Activated CD8-positive, alpha-beta T cell treated with anti-CD3 and anti-CD28 coated beads for 36 hours (primary cell): ENCODE measurements around the gene DIP2A. TPM values are rescaled to one million over a fixed set of nuclear protein-coding genes. Genes with fewer than 3 reads are reported as not detected.

Experiments used
- ATAC-seq: fragments of 200-7000 bp; cut with Tn5 transposase; one replicate; pipeline ENCODE4 v1.10.0; 2021; ENCODE audit warnings: mild to moderate bottlenecking, moderate library complexity
- CTCF ChIA-PET: fragments of 350-600 bp; sonication (Branson Sonifier 250); formaldehyde crosslinking; loops from one replicate; lab custom pipeline; 2021; ENCODE audit warnings: antibody characterized with exemption; lab: Charles Lee
- POLR2A ChIA-PET: fragments of 350-600 bp; sonication (Branson Sonifier 250); formaldehyde crosslinking; loops from one replicate; lab custom pipeline; 2021; ENCODE audit warnings: antibody characterized with exemption; lab: Charles Lee
- DNase-seq: peaks from one replicate; pipeline ENCODE4 v3.0.0-alpha.2; 2020
- H3K27ac Mint-ChIP-seq: one replicate; pipeline ENCODE4 v1.8.0; 2021; ENCODE audit warnings: mild to moderate bottlenecking, mixed read lengths
- H3K27me3 Mint-ChIP-seq: one replicate; pipeline ENCODE4 v1.8.0; 2021; ENCODE audit warnings: mixed read lengths
- H3K36me3 Mint-ChIP-seq: one replicate; pipeline ENCODE4 v1.8.0; 2021; ENCODE audit warnings: low read depth, mixed read lengths
- H3K4me1 Mint-ChIP-seq: one replicate; pipeline ENCODE4 v1.8.0; 2021; ENCODE audit warnings: low read depth, mixed read lengths
- H3K4me3 Mint-ChIP-seq: one replicate; pipeline ENCODE4 v1.8.0; 2021; ENCODE audit warnings: mild to moderate bottlenecking, moderate library complexity, mixed read lengths
- H3K9me3 Mint-ChIP-seq: one replicate; pipeline ENCODE4 v1.8.0; 2021; ENCODE audit warnings: mixed read lengths
- intact Hi-C: fragments of 100-400 bp; cut with micrococcal nuclease; formaldehyde crosslinking; loops from one replicate; pipeline ENCODE4 v1.10.0; 2022
- total RNA-seq, 2 experiments: library from RNA; stranded (reverse); gene quantifications; one replicate each; pipeline ENCODE4 v1.2.3, GENCODE V29; 2021
- TF ChIP-seq, protein P1 (sequence below): fragments of 200-600 bp; IDR thresholded peaks from one replicate; pipeline ENCODE4 v1.8.0; 2022; ENCODE audit warnings: antibody characterized with exemption, mild to moderate bottlenecking

Gene DIP2A
- total RNA-seq, 2 experiments from 2014 or later: 30.9 to 34.1 TPM

DNA sequence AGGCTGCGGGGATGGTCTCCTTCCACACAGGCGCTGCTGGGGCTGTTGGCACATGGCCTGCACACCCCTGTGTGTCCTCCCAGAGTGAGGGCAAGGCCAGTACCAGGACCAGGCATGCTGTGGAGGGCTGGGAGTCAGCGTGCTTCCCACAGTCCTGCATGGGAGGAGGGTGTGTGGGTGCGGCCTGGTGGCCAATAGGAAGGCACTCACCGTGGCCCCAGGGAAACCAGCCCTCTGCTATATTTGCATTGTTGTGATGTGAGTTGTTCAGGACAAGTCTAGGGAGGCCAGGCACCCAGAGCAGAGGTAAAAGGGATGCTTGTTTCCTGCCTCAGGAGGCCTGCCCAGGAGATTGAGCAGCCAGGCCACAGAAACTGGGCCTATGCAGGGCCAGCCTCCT lies 86.7 kb downstream of the DIP2A start:
- H3K36me3 Mint-ChIP-seq: peaks cover 30% of the 10 kb centered on the region
- intact Hi-C loops: no loop called here

DNA sequence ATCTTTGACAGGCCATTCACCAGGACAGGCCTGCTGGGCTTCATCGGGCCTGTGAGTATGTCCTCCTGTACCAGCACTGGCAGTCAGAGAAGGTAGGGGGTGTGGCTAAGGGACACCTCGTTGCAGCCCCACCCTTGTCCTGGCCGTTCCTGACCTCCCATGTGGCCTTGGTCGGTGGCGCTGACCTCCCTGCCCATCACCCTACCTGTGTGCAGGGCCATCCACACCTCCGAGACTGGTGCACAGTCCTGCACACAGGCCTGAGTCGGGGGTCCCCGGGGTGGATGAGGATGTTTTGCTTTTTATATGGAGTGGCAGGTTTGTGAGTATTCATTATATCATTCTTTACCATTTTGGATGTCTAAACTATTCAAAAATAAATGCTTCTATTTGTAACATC lies 87.2 kb downstream of the DIP2A start:
- Mint-ChIP-seq H3K4me3 (no peak overlapping the region), H3K27ac (no peak overlapping the region), H3K9me3 (no peaks in the 10 kb centered on the region), H3K27me3 (no peaks in the 10 kb centered on the region), H3K4me1 (peaks cover 39% of the 10 kb centered on the region), H3K36me3 (peaks cover 35% of the 10 kb centered on the region)
- ChIA-PET CTCF (no interaction called here), POLR2A (no interaction called here)
- TF ChIP-seq, protein P1, sequence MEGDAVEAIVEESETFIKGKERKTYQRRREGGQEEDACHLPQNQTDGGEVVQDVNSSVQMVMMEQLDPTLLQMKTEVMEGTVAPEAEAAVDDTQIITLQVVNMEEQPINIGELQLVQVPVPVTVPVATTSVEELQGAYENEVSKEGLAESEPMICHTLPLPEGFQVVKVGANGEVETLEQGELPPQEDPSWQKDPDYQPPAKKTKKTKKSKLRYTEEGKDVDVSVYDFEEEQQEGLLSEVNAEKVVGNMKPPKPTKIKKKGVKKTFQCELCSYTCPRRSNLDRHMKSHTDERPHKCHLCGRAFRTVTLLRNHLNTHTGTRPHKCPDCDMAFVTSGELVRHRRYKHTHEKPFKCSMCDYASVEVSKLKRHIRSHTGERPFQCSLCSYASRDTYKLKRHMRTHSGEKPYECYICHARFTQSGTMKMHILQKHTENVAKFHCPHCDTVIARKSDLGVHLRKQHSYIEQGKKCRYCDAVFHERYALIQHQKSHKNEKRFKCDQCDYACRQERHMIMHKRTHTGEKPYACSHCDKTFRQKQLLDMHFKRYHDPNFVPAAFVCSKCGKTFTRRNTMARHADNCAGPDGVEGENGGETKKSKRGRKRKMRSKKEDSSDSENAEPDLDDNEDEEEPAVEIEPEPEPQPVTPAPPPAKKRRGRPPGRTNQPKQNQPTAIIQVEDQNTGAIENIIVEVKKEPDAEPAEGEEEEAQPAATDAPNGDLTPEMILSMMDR: no peak
- intact Hi-C loops: no loop called here
- ATAC-seq: no peak
- DNase-seq: no peak

More for the DNA sequence above, 86.7 kb downstream of the DIP2A start:
- H3K27ac Mint-ChIP-seq: no peak overlapping the region
- ChIA-PET CTCF (no interaction called here), POLR2A (no interaction called here)
- H3K9me3 Mint-ChIP-seq: no peaks in the 10 kb centered on the region
- DNase-seq: no peak
- TF ChIP-seq, protein P1: no peak
- no peak for ATAC-seq
- H3K4me3 Mint-ChIP-seq: no peak overlapping the region
- no peaks in the 10 kb centered on the region for H3K27me3 Mint-ChIP-seq
- H3K4me1 Mint-ChIP-seq: peaks cover 33% of the 10 kb centered on the region

DNA sequence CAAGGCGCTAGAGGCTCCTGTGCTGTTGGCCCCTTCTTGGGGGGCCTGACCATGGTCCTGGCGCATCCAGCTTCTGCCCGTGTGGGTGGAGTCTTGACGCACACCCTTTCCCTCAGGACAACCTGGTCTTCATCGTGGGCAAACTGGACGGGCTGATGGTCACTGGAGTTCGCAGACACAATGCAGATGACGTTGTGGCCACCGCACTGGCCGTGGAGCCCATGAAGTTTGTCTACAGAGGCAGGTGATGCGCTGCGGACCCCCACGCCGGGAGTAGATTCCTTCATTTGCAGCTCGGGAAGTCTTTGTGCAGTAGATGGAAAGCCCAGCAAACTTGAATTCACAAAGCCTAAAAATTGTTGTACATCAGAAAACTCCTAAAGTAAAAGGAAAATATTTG lies 88.1 kb downstream of the DIP2A start:
- ChIA-PET CTCF (no interaction called here), POLR2A (no interaction called here)
- H3K27me3 Mint-ChIP-seq: no peaks in the 10 kb centered on the region
- intact Hi-C loops: no loop called here
- TF ChIP-seq, protein P1: no peak
- H3K4me3 Mint-ChIP-seq: no peak overlapping the region
- peaks cover 31% of the 10 kb centered on the region for H3K36me3 Mint-ChIP-seq
- DNase-seq (no peak), ATAC-seq (no peak)
- H3K27ac Mint-ChIP-seq: no peak overlapping the region
- no peaks in the 10 kb centered on the region for H3K9me3 Mint-ChIP-seq
- H3K4me1 Mint-ChIP-seq: peaks cover 48% of the 10 kb centered on the region

DNA sequence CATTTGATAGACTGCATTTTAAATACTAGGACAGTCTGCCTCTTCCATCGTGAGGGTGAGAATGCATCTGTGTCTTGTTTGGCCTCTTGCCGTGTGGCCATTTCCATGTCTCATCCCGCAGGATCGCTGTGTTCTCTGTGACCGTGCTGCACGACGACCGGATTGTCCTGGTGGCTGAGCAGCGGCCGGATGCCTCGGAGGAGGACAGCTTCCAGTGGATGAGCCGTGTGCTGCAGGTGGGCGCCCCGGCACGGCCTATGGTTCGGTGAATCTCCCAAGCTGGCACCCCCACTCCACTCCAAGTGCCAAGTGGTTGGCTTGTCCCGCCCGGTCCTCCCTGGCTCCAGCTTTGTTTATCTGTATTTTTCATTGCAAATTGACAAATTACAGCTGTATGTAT lies 91.0 kb downstream of the DIP2A start:
- POLR2A ChIA-PET: no interaction called here
- DNase-seq: no peak
- Mint-ChIP-seq H3K4me1 (peaks cover 55% of the 10 kb centered on the region), H3K36me3 (peaks cover 22% of the 10 kb centered on the region), H3K4me3 (no peak overlapping the region), H3K27me3 (no peaks in the 10 kb centered on the region), H3K9me3 (no peaks in the 10 kb centered on the region), H3K27ac (no peak overlapping the region)
- CTCF ChIA-PET: no interaction called here
- ATAC-seq: no peak
- intact Hi-C loops: no loop called here
- TF ChIP-seq, protein P1: no peak

DNA sequence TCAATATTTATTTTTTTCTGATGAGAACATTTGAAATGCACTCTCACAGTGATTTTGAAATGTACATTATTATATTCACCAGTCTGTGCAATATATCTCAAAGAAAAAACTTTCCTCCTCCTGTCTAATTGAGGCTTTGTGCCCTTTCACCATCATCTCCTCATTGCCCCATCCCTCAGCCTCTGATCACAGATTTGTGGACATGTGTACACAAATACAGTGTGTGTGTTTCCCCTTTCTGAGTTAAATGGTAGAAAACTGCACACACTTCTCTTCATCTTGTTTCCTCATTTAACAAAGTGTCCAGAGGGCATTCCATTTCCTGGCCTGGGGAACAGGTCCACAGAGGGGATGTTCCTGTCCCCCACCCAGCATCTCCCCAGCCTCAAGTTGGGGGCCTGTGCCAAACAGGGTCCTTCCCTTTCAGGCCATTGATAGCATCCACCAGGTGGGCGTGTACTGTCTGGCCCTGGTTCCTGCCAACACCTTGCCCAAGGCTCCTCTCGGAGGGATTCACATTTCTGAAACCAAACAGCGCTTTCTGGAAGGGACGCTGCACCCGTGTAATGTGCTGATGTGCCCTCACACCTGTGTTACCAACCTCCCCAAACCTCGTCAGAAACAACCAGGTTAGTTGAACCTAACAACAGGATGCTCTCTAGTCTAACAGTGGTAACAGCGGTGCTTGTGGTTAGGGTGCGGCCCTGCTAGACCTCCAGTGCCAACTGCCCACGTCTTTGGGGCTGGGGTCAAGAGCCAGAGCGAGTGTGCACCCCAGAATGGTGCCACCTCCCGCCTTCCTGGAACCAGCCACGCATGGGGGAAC lies 91.6 kb downstream of the DIP2A start:
- TF ChIP-seq, protein P1: no peak
- CTCF ChIA-PET: interaction anchor here (1.0 to 1.7 kb wide), 4 partner anchors 12 to 94 kb away, joined by 3 to 4 read pairs (median 4); no protein-coding TSS in a partner anchor
- H3K27me3 Mint-ChIP-seq: no peaks in the 10 kb centered on the region
- peak; percentile 38 for ATAC-seq
- H3K4me1 Mint-ChIP-seq: peaks cover 51% of the 10 kb centered on the region
- peak overlapping the region; percentile 78 for H3K27ac Mint-ChIP-seq
- H3K9me3 Mint-ChIP-seq: no peaks in the 10 kb centered on the region
- intact Hi-C loops: no loop called here
- POLR2A ChIA-PET: interaction anchor here (1.3 to 2.3 kb wide), 3 partner anchors 8 to 92 kb away, joined by 3 to 17 read pairs (median 12); partner anchors contain the start of gene DIP2A
- H3K36me3 Mint-ChIP-seq: peaks cover 19% of the 10 kb centered on the region
- DNase-seq: peak; percentile 59
- H3K4me3 Mint-ChIP-seq: peak overlapping the region; percentile 26
